HG03342 (cell line): ENCODE data around the gene SMIM28.

ENCODE experiments used
- ATAC-seq: cut with Tn5 transposase; IDR thresholded peaks from one replicate; pipeline ENCODE4 v1.9.1; 2021; ENCODE audit warnings: mild to moderate bottlenecking, moderate library complexity; ENCODE audit not compliant: unreplicated experiment

Gene SMIM28

DNA sequence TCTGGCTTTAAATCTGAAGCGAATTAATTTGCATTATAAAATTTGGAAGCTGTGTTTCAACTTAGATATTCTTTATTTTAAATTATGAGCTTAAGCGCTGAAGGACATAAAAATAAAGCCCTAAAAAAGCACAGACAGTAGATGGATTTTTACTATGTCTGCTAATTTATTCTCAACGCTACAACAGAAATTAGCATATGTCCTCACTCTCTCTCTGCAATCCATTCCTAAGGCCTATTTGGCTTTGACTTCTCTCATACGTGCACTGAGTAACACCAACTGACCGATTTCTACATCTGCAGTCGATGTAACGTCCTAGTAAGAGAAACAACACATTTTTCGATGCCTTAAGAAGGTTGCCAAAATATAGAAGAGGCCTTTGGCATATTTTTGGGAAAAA, 50.0 kb downstream of the SMIM28 start:
- no peak for ATAC-seq

DNA sequence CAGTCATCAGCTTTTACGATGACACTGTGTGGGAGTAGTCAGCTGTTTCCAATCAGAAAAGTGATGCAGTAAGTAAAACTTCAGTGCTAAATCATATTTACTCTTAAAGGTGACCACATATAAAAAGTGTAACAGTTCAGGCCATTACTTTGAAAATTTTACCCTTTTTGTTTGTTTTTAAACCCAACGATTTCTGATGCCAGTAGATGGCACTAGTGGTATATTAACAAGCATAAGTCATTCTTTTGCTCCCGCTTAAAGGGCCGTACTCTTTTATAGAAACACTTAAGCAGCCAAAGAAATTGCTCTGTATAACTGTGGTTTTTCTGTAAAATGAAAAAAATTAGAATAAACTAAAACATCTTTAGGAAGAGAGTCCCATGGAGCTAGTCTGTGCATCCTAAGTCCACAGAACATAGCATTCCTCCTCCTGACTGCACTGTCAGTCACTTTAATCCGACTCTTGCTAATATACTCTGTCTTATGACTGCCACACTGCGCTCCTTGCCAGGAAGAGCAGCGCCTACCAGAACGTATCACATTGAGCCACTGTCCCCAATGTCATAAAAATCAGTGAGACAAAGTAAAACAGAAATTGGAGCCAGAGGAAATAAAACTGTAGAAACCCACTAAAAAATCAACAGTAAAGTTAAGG, 51.4 kb downstream of the SMIM28 start:
- ATAC-seq = no peak

DNA sequence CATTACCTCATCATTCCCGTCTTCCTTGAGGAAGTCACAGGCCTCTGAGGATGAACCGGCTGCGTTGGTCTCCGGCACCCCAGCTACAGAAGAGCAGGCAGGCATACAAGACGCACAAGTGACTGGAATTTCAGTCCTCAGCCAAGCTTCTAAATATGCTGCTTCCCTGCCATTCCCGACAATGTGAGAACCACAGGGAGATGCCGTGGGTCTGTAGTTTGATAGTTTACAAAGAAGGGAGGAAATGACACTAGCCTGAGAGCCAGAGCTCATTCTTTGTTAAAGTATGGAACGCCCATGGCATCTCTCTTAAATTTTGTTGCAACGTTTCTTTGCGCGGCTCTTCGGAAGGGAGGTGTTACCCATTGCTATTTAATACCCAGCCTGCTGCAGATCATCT, 52.1 kb downstream of the SMIM28 start:
- no peak for ATAC-seq

DNA sequence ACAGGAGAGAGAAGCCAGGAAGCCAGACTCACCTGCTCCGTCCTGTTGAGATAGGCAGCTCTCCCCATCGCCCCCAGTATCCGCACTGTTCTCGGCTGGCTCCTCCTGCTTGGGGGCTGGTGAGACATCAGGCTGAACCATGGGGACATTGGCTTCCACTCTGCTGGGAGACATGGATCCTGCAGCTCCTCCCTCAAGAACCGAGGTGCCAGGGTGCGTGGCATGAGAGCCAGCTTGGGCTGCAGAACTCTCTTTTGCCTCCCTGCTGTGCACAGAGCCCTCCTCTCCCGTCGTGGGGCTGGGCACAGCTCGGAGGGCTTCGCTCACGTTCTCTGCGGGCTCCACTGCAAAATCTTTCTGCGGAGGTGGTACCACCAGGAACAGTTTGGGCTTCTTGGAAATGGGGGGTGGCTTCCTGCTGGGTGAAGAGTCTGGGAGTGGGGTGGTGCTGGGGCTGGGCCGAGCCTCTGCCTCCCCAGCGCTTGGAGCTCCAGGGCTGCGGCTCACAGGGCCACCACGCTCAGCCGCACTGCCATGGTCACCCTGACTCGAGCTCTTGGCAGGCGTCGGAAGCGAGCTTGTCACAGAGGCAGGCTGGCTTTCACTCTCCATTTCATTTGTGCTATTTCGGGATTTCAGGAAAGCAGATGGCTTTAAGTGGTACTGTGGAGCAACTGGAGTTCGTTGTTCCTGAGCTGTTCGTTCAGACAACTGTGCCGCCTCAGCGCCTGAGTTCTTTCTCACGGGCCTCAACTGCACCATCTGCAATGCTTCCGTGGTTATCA, 52.8 kb downstream of the SMIM28 start:
- no peak for ATAC-seq

DNA sequence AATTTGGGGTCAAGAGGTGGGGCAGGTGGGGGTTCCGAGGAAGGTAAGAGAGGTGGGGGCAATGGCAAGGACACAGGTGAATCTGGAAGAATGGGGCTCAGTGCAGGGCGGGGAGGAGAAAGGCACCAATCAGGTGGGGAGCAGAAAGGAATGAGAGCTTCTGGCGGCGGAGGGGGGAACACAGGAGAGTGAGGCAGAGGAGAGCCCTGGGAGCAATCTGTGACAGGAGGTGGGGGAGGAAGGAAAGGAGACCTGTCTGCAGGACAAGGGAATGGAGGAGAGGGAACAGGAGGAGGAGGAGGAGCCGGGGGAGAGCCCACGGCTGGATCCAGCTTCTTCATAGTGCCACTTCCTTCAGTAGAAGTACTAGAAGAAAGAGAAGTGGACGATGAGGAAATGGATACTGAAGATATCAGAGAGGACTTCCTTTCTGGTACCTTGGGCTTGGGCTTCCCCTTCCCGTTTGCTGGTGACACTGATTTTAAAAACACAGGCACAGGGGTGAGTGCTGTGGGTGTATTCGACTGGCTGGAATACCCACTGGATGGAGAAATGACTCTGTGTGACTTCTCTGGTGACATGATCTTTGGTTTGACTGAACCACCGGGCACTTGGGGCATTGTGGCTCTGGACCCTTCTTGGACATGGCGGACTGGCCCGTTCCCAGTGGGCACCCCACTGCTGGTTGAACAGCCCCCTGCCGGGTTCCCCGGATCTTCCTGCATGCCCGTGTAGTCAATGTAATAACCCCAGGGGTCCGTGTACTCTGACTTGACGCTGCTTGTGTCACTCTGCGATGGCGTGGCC, 53.8 kb downstream of the SMIM28 start:
- ATAC-seq = no peak

DNA sequence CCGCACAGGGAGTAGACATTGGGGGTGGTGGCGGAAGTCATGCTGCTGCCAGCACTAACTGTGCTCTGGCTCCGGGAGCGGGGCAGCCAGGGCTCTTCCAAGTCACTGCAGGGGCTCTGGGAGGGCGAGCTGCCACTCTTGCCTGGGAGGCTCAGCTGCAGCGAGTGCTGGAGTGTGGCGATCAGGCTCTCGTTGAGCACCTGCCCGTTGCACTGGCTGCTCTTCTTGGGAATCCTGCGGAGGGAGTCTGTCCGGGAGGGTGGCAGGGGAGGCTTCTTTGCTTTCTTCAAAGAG, 54.3 kb downstream of the SMIM28 start:
- no peak for ATAC-seq
